Measurements from ENCODE around the gene CNNM4. TPM values are rescaled to one million over a fixed set of nuclear protein-coding genes. Genes with fewer than 3 reads are reported as not detected.

CNNM4 gene
- total RNA-seq, 1 donor from 2014 or later, result 2.7 TPM

- Histone ChIP-seq H3K4me3 (no peak overlapping the region), H3K36me3 (no peaks in the 10 kb centered on the region), H3K9me3 (no peaks in the 10 kb centered on the region), H3K27ac (no peak overlapping the region), H3K4me1 (peaks cover 10 to 13% of the 10 kb centered on the region in 2 donors), H3K27me3 (no peaks in the 10 kb centered on the region)
- TF ChIP-seq, protein P1, sequence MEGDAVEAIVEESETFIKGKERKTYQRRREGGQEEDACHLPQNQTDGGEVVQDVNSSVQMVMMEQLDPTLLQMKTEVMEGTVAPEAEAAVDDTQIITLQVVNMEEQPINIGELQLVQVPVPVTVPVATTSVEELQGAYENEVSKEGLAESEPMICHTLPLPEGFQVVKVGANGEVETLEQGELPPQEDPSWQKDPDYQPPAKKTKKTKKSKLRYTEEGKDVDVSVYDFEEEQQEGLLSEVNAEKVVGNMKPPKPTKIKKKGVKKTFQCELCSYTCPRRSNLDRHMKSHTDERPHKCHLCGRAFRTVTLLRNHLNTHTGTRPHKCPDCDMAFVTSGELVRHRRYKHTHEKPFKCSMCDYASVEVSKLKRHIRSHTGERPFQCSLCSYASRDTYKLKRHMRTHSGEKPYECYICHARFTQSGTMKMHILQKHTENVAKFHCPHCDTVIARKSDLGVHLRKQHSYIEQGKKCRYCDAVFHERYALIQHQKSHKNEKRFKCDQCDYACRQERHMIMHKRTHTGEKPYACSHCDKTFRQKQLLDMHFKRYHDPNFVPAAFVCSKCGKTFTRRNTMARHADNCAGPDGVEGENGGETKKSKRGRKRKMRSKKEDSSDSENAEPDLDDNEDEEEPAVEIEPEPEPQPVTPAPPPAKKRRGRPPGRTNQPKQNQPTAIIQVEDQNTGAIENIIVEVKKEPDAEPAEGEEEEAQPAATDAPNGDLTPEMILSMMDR (IDR thresholded peaks at IDR 0.05), result no peak
- DNase-seq (ENCODE audit: low spot score in 2 of 2), result no peak
- intact Hi-C loops (cut with DNase I), result no loop called here
Observed at GRCh38 chr2:96758987-96759386, 1.7 kb upstream of the CNNM4 start.

GRCh38 chr2:96759548-96759947 is 1.2 kb upstream of the CNNM4 start:
- H3K36me3 ChIP-seq, result no peaks in the 10 kb centered on the region
- H3K9me3 ChIP-seq, result no peaks in the 10 kb centered on the region
- peaks cover 10 to 18% of the 10 kb centered on the region in 2 donors for H3K4me1 ChIP-seq
- TF ChIP-seq, protein P1 (IDR thresholded peaks at IDR 0.05), result no peak
- no peaks in the 10 kb centered on the region for H3K27me3 ChIP-seq
- no peak overlapping the region for H3K27ac ChIP-seq
- no peak for DNase-seq (ENCODE audit: low spot score in 2 of 2)
- peak overlapping the region in 1 of 2 donors; percentile 94 for H3K4me3 ChIP-seq
- intact Hi-C loops (cut with DNase I), result no loop called here

DNA sequence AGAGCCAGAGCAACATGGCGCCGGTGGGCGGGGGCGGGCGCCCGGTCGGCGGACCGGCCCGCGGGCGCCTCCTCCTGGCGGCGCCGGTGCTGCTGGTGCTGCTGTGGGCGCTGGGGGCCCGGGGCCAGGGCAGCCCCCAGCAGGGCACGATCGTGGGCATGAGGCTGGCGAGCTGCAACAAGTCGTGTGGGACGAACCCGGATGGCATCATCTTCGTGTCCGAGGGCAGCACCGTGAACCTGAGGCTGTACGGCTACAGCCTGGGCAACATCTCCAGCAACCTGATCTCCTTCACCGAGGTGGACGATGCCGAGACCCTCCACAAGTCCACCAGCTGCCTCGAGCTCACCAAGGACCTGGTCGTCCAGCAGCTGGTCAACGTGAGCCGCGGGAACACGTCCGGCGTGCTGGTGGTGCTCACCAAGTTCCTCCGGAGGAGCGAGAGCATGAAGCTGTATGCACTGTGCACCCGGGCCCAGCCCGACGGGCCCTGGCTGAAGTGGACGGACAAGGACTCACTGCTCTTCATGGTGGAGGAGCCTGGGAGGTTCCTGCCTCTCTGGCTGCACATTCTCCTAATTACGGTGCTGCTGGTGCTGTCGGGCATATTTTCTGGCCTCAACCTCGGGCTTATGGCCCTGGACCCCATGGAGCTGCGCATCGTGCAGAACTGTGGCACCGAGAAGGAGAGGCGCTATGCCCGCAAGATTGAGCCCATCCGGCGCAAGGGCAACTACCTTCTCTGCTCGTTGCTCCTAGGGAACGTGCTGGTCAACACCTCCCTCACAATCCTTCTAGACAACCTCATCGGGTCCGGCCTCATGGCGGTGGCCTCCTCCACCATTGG is 507 bp downstream of the CNNM4 start:
- intact Hi-C loops (cut with DNase I), result loop anchor here (1.0 to 5.0 kb wide), 9 partner anchors 21 to 351 kb away; partner anchors contain the start of genes ANKRD36, ANKRD39, CNNM3 and KANSL3

DNA sequence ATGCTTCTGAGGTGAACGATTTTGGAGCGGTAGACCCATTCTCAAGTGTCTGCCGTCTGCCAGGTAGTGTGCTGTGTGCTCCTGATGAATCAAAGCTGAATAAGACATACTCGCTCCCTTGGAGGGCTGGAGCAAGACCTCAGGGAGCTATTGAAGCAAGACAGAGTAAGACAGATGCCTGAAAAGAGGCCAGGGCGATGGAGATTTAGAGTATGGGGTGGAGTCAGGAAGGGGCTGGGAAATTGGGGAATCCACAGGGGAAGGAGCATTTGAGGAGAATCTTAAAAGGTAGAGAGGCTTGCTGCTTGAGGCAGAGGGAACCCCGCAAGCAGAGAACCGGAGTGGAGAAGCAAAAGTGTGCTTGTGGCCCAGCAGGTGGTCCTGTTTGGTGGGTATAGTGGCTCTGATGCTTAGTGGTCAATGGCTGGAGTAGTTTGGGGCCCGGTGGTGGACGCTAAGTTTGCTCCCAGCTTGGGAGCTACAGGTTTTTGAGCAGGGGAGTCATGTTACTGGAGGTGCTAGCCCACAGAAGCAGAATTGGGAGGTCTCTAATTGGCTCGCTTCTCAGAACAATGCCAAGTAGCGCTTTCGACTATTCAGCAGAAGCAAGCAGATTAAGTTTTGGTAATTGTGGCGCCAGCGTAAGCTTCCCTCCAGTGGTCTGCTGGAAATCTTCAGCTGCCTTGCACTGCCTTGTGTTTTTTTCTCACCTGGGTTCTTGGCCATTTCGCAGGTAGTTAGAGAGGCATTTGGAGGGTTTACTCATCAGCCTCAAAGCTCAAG is 2.0 kb downstream of the CNNM4 start:
- TF ChIP-seq, protein P1 (IDR thresholded peaks at IDR 0.05), result no peak
- Histone ChIP-seq H3K36me3 (peaks cover 0 to 2% of the 10 kb centered on the region in 2 donors), H3K4me3 (peak overlapping the region; percentile 64 to 94), H3K27me3 (no peaks in the 10 kb centered on the region), H3K4me1 (peaks cover 10 to 20% of the 10 kb centered on the region in 2 donors), H3K9me3 (no peaks in the 10 kb centered on the region), H3K27ac (peak overlapping the region; percentile 56 to 63)
- no peak for DNase-seq (ENCODE audit: low spot score in 2 of 2)
- intact Hi-C loops (cut with DNase I), result loop anchor here (5.0 kb wide), 4 partner anchors 40 to 350 kb away; partner anchors contain the start of gene ANKRD36

More for the DNA sequence above, 507 bp downstream of the CNNM4 start:
- peaks cover 10 to 20% of the 10 kb centered on the region in 2 donors for H3K4me1 ChIP-seq
- no peaks in the 10 kb centered on the region for H3K9me3 ChIP-seq
- peak overlapping the region; percentile 64 to 87 for H3K27ac ChIP-seq
- peak overlapping the region; percentile 64 to 94 for H3K4me3 ChIP-seq
- H3K27me3 ChIP-seq, result no peaks in the 10 kb centered on the region
- TF ChIP-seq, protein P1 (IDR thresholded peaks at IDR 0.05), result peak; percentile 41 to 83 (median 46)
- no peak for DNase-seq (ENCODE audit: low spot score in 2 of 2)
- no peaks in the 10 kb centered on the region for H3K36me3 ChIP-seq

GRCh38 chr2:96763511-96764252 is 3.0 kb downstream of the CNNM4 start:
- Histone ChIP-seq H3K9me3 (no peaks in the 10 kb centered on the region), H3K36me3 (peaks cover 0 to 2% of the 10 kb centered on the region in 2 donors), H3K27ac (peak overlapping the region; percentile 56 to 63), H3K4me3 (peak overlapping the region; percentile 64 to 94), H3K27me3 (no peaks in the 10 kb centered on the region), H3K4me1 (peaks cover 10 to 20% of the 10 kb centered on the region in 2 donors)
- intact Hi-C loops (cut with DNase I), result loop anchor here (5.0 kb wide), 4 partner anchors 39 to 349 kb away; partner anchors contain the start of gene ANKRD36
- TF ChIP-seq, protein P1 (IDR thresholded peaks at IDR 0.05), result peak; percentile 8 to 51 (median 45)
- DNase-seq (ENCODE audit: low spot score in 2 of 2), result no peak

All from ascending aorta (tissue), 2 donors.